NCI-H82 (cell line): ENCODE data around the gene FSIP1.

Experiments
- DNase-seq: peaks from one replicate; lab custom pipeline; 2025; lab: John Stamatoyannopoulos, UW

Gene FSIP1

DNA sequence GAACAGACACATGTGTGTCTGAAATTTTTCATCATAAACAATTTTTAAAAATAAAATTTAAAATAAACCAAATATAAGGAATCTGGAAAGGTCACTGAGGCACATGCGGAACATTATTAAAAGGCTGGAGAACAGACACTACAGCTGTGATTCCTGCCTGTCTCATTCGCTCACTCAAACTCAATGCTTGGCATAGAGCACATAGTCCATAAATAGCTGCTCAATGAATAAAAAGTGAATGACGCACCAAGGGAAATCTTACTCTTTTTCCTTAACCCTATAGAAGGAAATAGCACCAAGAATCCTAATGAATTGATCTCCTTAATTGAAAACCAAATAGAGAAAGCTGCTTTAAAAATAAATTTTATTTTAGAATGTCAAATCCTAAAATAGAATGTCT is 98.4 kb downstream of the FSIP1 start:
- no peak for DNase-seq

- no peak for DNase-seq
Measured at GRCh38 chr15:39682366-39682765, 100.3 kb downstream of the FSIP1 start.

DNA sequence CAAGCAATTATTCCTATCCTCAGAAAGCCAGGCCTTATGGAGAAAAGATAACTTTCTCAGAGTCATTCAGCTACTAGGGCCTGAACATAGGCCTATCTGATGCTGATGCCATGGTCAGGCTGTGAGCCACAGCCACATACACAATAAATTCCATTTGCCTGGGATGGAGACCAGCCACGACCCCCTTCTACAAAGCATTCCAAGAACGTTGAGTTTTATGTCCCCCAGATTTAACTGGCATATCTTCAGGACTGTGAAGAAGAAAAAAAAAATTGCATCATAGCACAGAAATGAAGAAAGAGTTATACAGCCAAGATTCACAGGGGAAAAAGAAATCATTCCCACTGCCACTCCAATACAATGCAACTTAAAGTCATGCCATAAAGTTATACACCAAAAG is 101.8 kb downstream of the FSIP1 start:
- no peak for DNase-seq

DNA sequence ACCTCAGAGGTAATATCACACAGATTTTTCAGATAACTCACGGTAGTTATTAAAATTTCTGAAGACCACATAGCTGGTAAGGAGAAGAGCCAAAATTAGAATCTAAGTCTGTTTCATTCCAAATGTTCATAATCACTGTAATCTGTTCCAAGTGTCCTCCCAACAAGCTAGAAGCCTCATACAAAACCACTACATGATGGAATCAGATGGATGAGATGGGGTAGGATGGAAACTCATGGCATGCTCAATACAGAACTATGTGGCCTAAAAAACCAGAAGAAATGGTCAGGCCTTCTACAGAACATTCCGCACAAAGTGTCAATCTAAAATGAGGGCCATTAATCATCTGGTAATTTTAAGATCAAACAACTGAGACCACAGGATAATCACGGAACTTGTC is 110.0 kb downstream of the FSIP1 start:
- DNase-seq: no peak

DNA sequence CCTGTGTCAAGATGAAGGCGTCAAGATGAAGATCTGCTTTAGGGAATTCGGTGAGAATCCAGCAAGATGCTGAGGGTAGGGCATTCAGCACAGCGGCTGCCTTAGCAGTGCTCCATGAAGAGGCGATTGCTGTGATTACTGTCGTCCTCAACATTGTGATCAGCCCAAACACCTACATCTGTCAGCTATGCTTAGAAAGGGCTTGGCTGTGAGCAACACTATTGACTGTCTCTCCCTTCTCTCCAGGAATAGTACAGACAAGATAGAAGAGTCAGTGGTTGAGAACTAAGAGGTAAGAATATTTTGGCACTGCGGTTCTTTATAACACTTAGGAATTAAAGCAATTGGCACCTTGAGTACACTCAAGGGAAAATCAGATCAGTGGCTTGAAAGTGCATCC is 110.5 kb downstream of the FSIP1 start:
- DNase-seq: no peak

DNA sequence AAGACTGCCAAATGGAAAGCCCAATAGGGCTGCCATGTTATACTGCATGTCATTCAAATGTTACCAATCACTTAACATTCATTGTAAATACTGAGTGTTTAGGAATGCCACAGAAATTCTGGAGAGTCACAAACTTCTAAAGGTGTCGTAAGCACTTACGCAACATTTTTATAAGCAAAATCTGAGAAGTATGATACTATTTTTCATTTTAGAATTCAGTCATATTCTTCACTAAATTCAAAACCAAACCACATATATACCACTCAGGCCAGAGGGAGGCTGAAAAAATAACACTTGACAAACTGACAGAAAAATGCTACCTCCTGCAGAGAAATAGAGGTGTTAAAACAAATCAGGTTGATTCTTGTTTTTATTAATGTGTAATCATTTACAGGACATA is 112.0 kb downstream of the FSIP1 start:
- no peak for DNase-seq

- DNase-seq: no peak
Measured at GRCh38 chr15:39669661-39670060, 113.0 kb downstream of the FSIP1 start.

DNA sequence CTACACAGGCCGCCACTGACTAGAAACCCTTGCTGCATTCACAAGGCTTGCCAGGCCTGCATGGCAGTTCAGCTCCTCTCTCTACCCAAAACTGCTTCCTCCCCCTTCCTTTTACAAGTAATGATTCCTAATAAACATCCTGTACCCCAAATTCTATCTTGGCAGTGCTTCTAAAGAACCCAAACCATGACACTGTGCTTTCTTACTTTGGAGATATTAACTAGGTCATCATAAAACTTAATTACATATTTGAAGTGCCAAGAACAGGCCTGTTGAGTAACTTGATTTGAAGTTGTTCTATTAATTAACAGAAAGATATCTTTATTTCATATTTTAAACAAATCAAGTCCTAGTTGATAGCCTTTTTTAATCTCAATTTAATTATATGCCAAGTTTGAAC is 113.4 kb downstream of the FSIP1 start:
- DNase-seq: no peak

DNA sequence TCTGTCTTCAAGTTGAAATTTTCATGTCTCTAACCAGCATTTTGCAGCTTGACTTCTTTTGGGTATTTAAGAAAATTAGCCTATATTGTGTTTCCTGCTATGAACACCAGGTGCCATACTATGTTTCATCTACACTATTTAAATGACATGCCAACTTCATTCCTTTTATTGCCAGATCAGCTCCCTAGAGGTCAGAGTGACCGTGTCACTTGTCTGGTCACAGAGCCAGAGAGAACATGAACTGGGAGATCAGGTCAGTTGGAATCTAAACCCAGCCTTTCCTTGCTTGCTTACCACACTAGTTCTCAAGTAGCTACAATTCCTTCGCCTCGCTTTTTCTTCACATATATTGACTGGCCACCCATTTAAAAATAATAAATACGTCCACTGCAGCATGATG is 114.2 kb downstream of the FSIP1 start:
- no peak for DNase-seq

DNA sequence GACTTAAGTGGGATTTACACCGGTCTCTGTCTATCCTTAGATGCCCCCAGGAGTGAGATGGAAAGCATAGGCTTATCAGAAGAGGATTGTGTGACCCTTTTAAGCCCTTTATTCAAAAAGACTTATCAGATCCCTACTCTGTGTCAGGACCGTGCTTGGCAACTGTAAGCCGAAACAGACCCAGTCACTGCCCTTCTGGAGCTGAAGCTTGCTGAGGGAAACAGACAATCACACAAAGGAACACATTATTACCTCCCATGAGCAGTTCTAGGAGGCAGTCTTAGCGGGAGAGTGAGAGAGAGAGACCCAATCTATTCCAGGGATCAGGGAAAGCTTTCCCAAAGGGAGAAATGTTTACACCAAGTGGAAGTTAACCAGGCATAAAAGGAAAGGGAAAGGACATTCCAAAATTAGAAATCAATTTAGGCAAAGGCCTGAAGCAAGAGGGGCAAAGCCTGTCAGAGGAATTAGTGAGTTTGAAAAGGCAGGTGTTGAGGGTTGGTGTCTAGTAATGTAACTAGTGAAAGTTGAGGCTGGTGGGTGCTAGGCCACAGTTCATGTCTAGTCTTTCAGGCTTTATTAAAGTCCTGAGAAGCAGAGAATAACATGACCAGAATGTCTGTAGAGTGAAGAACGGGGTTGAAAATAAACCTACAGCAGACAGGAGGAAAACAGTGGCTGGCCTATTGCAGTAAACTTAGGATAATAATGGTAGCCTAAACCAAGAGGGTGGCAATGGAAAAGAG is 115.1 kb downstream of the FSIP1 start:
- DNase-seq: peak; percentile 98

DNA sequence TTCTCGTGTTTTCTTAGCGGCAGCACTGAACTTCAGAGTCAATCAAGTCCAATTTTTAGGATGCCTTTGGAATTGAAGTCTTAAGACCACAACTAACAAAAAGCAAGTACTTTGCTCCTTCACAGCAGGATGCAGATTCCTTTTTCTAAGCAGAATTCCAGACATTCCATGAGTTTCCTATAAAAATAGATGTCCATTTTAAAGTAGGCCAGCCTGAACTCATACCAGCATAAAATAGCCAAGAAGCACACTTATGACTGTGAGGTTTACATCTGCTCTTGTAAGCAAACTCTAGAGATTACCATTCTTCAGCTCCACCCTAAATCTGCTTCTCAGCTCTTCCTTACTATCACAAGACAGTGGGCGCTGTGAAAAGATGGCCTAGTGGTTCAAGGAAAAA is 116.0 kb downstream of the FSIP1 start:
- DNase-seq: peak; percentile 68

- no peak for DNase-seq
Measured at GRCh38 chr15:39665629-39666250, 116.9 kb downstream of the FSIP1 start.

GRCh38 chr15:39663704-39664250 is 118.9 kb downstream of the FSIP1 start:
- no peak for DNase-seq

DNA sequence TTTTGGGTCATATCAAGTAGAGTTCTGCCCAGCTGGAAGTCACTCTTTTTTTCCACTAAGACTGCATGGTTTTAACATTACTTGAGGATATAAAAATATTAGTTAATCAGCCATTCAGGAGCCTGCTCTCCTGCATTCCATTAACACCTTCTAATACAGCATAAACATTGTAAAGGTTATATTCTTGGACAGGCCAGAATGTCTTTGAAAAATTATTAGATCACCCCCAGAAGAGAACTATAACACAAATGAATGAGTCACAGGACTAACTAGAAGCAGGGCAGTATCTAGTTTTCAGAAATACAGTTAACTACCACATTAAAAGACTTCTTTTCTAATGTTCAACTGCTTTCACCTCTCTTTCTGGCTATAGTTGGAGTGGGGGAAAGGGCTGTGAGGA is 120.9 kb downstream of the FSIP1 start:
- DNase-seq: no peak

DNA sequence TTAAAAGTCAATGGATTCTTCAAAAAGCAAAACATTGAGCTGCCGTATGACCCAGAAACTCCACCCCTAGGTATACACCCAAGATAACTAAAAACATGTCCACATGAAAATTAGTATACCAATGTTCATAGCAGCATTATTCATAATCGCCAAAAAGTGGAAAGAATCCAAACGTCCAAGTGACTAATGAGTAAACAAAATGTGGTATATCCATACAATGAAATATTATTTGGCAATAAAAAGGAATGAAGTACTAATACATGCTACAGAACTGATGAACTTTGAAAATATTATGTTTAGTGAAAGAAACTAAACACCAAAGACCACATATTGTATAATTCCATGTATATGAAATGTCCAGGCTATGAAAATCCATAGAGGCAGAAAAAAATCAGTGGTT is 123.9 kb downstream of the FSIP1 start:
- DNase-seq: no peak

GRCh38 chr15:39657668-39658067 is 125.0 kb downstream of the FSIP1 start:
- DNase-seq: no peak

DNA sequence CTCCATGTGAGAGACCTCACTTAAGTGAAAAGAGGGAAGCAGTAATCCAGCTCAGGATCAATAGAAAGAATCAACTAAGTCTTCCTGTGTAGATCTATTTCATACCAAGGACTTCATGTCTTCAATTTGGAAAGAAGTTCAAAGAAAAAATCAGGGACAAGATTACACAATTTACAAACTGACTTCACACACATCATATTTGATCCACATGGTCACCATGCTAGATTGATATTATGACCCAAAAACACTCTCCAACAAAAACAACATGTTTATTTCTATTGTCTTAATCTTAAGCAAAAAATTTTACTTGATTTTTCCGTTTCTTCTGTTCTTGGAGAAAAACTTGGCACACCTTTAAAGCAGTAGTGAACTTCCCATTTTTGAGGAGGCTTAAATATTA is 125.5 kb downstream of the FSIP1 start:
- DNase-seq: no peak

DNA sequence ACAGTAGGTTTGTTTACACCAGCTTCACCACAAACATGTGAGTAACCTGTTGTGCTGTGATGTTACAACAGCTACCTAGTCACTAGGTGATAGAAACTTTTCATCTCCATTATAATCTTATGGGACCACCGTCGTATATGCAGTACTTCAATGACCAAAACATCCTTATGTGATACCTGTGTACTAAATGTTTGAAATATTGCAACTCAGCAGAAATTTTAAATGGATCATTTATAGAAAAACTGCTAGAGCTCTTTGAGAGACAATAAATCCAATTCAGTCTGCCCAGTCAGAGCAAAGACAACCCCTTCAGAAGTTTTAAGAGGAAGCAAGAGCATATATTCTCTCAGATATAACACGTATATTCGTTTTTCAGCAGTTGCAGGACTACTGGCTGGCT is 128.3 kb downstream of the FSIP1 start:
- no peak for DNase-seq

DNA sequence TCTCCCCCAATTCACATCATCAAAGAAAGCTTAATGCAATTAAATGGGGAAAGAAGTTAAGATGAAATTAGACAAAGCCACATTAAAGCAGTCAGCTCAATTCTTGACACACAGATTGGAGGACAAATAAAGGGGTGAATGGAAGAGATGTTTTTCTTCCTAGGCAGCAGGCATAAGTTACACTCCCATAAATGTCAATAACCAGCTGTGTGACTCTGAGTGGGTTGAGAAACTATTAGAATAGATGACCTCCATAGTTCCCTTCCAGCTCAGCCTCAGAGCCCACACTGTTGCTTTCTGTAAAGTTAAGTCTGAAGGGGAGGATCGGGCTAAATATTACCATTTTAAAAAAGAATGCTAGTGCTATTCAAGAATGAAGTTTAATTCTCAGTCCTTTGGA is 130.8 kb downstream of the FSIP1 start:
- no peak for DNase-seq

DNA sequence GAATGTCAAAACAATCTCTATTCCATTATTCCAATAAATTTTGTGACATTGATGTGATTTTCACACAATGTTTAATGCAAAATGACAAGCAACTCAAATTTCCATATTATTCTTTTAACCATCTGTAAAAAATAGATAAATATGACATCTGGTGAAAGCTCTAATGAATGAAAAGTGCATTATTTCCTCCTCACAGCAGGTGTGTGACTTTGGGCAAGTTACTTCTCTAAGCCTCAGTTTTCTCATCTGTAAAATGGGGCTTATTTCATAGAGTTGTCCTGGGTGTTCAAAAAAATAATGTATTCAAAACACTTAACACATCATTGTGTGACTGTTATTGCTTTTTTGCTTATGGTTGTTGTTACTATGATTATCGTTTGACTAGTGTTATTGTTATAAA is 131.3 kb downstream of the FSIP1 start:
- no peak for DNase-seq

DNA sequence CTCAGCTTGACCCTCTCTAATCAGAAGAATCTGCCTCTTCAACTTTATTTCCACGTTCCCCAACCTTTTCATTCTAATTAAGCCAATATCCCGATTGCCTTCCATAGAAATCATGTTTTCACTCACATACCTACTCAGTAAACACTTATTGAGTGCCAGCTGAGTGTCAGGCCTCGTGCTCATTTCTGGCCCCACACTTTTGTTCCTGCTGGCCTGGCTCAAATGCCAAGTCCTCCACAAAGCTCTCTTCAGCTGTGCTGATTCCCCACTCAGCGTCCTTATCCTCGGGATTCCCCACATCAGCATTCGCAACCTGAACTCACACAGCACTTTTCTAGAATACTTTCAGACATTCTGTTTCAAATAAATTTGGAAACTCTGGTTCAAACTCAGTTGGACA is 132.9 kb downstream of the FSIP1 start:
- no peak for DNase-seq

DNA sequence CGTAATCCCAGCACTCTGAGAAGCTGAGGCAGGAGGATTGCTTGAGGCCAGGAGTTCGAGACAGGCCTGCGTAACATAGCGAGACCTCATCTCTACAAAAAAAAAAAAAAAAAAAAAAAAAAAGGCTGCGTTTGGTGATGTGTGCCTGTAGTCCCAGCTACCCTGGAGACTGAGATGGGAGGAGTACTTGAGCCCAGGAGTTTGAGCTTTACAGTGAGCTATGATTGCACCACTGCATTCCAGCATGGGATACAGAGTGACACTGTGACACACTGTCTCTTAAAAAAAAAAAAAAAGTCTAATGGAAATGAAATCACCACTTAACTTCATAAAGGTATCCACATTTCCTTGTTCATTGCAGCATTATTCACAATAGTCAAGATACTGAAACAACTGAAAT is 136.2 kb downstream of the FSIP1 start:
- no peak for DNase-seq

DNA sequence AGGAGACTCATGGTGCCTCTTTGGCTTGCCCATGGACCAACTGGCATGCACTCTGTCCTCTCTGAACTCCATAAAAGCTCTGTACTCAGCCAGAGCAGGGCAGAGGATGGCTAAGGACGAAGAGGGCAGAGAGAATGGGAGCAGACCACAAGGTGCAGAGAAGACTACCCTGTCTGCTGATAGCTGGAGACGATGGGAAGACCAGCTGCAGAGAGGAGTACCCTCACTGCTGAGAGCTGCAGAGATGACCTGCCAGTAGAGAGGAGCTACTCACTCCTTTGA is 136.7 kb downstream of the FSIP1 start:
- no peak for DNase-seq
